HG02885 (cell line): ENCODE data around the gene MKLN1.
"Not testable (repeated sequence)": the region's sequence is repeated elsewhere in the genome, so short reads cannot be mapped to it uniquely, and the experiment has no call there.

Source experiments
- ATAC-seq: cut with Tn5 transposase; IDR thresholded peaks from one replicate; pipeline ENCODE4 v1.9.1; 2021; ENCODE audit warnings: mild to moderate bottlenecking; ENCODE audit not compliant: unreplicated experiment, poor library complexity

The MKLN1 gene

DNA sequence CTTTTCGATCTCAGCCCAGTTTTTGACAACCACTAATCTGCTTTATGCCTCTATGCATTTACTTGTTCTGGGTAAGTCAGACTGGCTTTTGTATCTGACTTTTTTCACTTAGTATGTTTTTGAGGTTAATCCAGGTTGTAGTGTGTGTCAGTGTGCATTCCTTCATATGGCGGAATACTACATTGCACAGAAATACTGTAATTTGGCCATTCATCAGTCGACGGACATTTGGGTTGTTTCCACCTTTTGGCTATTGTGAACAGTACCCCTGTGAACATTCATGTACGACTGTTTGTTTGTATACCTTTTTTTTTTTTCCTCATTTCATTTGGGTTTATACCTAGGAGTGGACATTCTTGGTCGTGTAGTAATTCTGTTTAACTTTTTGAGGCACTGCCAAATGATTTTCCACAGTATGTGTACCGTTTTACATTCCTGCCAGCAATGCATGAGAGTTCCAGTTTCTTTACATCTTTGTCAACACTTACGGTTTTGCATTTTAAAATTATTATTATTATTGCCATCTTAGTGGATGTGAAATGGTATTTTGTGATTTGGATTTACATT, 57.4 kb downstream of the MKLN1 start:
- no peak for ATAC-seq

GRCh38 chr7:131388126-131388525, 60.5 kb downstream of the MKLN1 start:
- ATAC-seq, result no peak

DNA sequence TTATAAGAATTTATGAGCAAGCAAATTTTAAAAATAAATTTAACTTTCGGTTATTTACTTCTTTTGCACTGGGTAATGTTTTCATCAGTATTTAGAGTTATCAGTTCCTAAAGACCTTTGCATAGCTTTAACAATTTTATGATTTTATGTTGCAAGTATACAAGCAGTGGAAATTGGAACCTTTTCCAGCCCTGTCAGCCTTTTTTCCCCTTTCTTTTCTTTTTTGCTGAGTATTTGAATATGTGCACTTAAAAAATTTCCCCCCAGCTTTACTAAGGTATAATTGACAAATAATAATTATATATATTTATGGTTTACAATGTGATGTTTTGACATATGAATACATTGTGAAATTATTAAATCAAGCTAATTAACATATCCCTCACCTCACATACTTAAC, 62.6 kb downstream of the MKLN1 start:
- no peak for ATAC-seq

GRCh38 chr7:131391145-131391544, 63.5 kb downstream of the MKLN1 start:
- no peak for ATAC-seq

- ATAC-seq, result no peak
Measured at GRCh38 chr7:131400681-131401176, 73.1 kb downstream of the MKLN1 start.

DNA sequence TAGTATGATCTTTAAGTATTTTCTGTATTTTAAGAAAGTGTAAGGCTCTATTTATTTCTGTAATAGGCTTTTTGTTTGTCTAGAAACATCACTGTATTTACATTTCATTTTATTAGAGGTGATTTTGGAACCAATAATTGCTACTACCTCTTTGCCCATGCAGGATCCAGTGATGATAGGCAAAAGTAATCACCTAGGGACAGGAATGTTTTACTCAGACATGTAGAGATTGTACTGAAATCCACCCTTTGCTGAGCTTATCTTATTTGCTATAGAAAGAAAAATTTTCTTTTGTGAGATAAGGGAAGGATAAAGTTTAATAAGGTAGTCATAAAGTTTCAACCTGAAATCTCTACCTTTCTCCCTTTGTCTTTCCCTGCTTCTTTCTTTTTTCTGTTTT, 73.5 kb downstream of the MKLN1 start:
- ATAC-seq, result no peak

- no peak for ATAC-seq
Measured at GRCh38 chr7:131403322-131403721, 75.6 kb downstream of the MKLN1 start.

GRCh38 chr7:131404226-131404911, 76.7 kb downstream of the MKLN1 start:
- ATAC-seq, result no peak

- no peak for ATAC-seq
Measured at GRCh38 chr7:131409129-131409766, 81.6 kb downstream of the MKLN1 start.

GRCh38 chr7:131412031-131412430, 84.4 kb downstream of the MKLN1 start:
- no peak for ATAC-seq

GRCh38 chr7:131413711-131414110, 86.0 kb downstream of the MKLN1 start:
- ATAC-seq, result no peak

- ATAC-seq, result peak; percentile 46
Measured at GRCh38 chr7:131424219-131424822, 96.6 kb downstream of the MKLN1 start.

DNA sequence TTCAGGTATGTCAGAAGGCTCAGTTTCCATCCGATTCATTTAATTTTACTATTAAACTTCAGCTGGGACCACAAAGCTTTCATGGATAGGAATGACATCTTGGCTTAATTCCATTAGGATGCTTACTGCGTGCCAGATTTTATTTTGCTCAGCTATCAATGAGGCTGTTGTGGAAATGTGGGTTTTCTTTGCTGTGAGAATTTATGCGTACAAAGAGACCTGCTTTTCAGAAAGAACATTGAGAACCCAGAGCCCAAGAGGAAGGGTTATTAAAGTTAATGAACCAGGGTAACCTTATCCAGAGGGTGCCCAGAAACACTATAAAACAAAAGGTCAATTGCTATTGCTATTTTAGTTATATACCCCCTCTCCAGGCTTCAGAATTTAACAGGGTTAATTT, 98.3 kb downstream of the MKLN1 start:
- no peak for ATAC-seq

DNA sequence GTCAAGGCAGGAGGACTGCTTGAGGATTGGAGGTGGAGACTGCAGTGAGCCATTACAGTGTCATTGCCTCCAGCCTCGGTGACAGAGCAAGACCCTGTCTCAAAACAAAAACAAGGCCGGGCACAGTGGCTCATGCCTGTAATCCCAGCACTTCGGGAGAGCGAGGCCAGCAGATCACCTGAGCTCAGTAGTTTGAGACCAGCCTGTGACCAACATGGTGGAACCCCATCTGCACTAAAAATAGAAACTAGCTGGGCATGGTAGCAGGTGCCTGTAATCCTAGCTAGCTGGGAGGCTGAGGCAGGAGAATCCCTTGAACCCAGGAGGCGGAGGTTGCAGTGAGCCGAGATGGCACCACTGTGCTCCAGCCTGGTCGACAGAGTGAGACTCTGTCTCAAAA, 103.2 kb downstream of the MKLN1 start:
- not testable (repeated sequence) for ATAC-seq

GRCh38 chr7:131431289-131431688, 103.6 kb downstream of the MKLN1 start:
- no peak for ATAC-seq

GRCh38 chr7:131431756-131432155, 104.1 kb downstream of the MKLN1 start:
- no peak for ATAC-seq

DNA sequence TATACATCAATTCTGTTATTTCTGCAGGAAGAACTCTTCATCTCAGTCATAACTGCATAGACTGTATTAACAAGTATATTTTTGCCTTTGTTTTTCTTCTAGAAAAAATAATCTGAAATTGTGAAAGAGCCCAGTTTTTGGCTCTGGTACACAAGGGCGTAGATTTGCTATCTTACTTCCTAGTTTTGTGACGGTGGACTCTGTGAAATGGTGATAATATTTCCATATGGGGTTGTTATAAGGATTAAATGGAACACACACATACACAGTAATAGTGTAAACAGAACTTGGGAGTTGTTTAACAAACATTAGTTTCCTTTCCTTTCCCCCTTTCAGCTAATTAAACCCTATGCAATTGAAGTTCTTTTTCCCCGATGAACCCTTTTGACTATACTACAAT, 108.7 kb downstream of the MKLN1 start:
- no peak for ATAC-seq

- no peak for ATAC-seq
Measured at GRCh38 chr7:131438969-131439368, 111.3 kb downstream of the MKLN1 start.

GRCh38 chr7:131443496-131443895, 115.8 kb downstream of the MKLN1 start:
- ATAC-seq, result no peak

- ATAC-seq, result no peak
Measured at GRCh38 chr7:131444683-131445082, 117.0 kb downstream of the MKLN1 start.

DNA sequence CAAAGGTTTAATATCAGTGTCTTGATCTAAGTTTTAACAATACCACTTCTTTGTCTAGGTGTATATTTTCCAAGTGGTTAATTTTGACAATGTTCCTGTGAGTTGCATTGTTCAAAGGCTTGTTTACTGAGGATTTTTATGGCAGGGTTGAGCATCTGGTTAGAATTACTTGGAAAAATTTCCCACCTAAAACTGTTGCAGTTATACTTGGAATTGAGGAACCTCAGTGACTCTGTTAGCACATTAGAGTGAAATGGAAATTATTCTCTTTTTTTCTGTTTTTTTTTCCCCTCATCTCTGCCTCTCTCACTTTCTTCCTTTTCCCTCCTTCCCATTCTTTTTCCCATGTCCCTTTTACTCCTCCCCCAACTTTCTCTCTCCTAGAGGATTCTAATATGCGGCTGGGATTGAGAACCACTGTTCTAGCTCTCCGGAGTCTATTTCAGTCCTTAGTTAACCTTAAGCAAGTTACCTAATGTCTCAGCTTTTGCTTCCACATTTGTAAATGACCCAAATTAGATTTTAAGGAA, 121.8 kb downstream of the MKLN1 start:
- ATAC-seq, result no peak
